G401 (cell line): ENCODE data around the gene EFCAB10. TPM values are rescaled to one million over a fixed set of nuclear protein-coding genes. Genes with fewer than 3 reads are reported as not detected.

ENCODE experiments used
- DNase-seq: peaks from one replicate; pipeline ENCODE4 v3.0.0-alpha.2; 2015; ENCODE audit warnings: low spot score
- in situ Hi-C: cut with HindIII; loops from 2 replicates; pipeline ENCODE4 v1.10.0; 2016; ENCODE audit warnings: low sequenced_read_pairs, mixed read lengths
- total RNA-seq: library from RNA; depleted of rRNA; stranded (reverse); fragments of >200 nt; shearing (Covaris generic); gene quantifications from 2 replicates; pipeline ENCODE4 v1.2.3, GENCODE V29; 2014; rRNA removed

Gene EFCAB10
- total RNA-seq = not detected in 2 replicates

GRCh38 chr7:105581066-105581811, at the start of gene EFCAB10:
Gene EFCAB10 (minus strand): TSS chr7:105581493. CDS start chr7:105581463, 30 bp downstream.
- peak; percentile 76 for DNase-seq
- in situ Hi-C loops = no loop called here

- no peak for DNase-seq
- in situ Hi-C loops = no loop called here
These were observed 44.7 kb upstream of the EFCAB10 start for GRCh38 chr7:105625986-105626385.

- in situ Hi-C loops = no loop called here
- no peak for DNase-seq
These were observed 42.6 kb upstream of the EFCAB10 start for GRCh38 chr7:105623906-105624305.

- DNase-seq = peak; percentile 63
- in situ Hi-C loops = no loop called here
These were observed 42.1 kb upstream of the EFCAB10 start for GRCh38 chr7:105623378-105623777.

- DNase-seq = no peak
- in situ Hi-C loops = no loop called here
These were observed 40.9 kb upstream of the EFCAB10 start for GRCh38 chr7:105622106-105622731.

- in situ Hi-C loops = no loop called here
- peak; percentile 95 for DNase-seq
These were observed 40.3 kb upstream of the EFCAB10 start for GRCh38 chr7:105621617-105622016.

GRCh38 chr7:105621176-105621575, 39.9 kb upstream of the EFCAB10 start:
- in situ Hi-C loops = no loop called here

GRCh38 chr7:105619590-105619989, 38.3 kb upstream of the EFCAB10 start:
- in situ Hi-C loops = no loop called here

More at GRCh38 chr7:105621176-105621575, 39.9 kb upstream of the EFCAB10 start:
- peak; percentile 8 for DNase-seq

GRCh38 chr7:105618016-105618296, 36.7 kb upstream of the EFCAB10 start:
- in situ Hi-C loops = no loop called here
- no peak for DNase-seq

More at GRCh38 chr7:105619590-105619989, 38.3 kb upstream of the EFCAB10 start:
- no peak for DNase-seq

GRCh38 chr7:105617280-105618015, 36.2 kb upstream of the EFCAB10 start:
- no peak for DNase-seq
- in situ Hi-C loops = no loop called here

GRCh38 chr7:105614341-105614840, 33.1 kb upstream of the EFCAB10 start:
- DNase-seq = no peak
- in situ Hi-C loops = no loop called here

- in situ Hi-C loops = no loop called here
- DNase-seq = no peak
These were observed 32.5 kb upstream of the EFCAB10 start for GRCh38 chr7:105613611-105614330.

- DNase-seq = no peak
- in situ Hi-C loops = no loop called here
These were observed 31.5 kb upstream of the EFCAB10 start for GRCh38 chr7:105612806-105613205.

GRCh38 chr7:105611856-105612775, 30.8 kb upstream of the EFCAB10 start:
- in situ Hi-C loops = no loop called here
- DNase-seq = no peak

GRCh38 chr7:105610165-105610930, 29.1 kb upstream of the EFCAB10 start:
- DNase-seq = no peak
- in situ Hi-C loops = no loop called here

GRCh38 chr7:105602325-105603305, 21.3 kb upstream of the EFCAB10 start:
- in situ Hi-C loops = no loop called here

More at GRCh38 chr7:105602325-105603305, 21.3 kb upstream of the EFCAB10 start:
- DNase-seq = no peak
